ENCODE results near the gene OR6V1.

OR6V1 gene, protein sequence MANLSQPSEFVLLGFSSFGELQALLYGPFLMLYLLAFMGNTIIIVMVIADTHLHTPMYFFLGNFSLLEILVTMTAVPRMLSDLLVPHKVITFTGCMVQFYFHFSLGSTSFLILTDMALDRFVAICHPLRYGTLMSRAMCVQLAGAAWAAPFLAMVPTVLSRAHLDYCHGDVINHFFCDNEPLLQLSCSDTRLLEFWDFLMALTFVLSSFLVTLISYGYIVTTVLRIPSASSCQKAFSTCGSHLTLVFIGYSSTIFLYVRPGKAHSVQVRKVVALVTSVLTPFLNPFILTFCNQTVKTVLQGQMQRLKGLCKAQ

DNA sequence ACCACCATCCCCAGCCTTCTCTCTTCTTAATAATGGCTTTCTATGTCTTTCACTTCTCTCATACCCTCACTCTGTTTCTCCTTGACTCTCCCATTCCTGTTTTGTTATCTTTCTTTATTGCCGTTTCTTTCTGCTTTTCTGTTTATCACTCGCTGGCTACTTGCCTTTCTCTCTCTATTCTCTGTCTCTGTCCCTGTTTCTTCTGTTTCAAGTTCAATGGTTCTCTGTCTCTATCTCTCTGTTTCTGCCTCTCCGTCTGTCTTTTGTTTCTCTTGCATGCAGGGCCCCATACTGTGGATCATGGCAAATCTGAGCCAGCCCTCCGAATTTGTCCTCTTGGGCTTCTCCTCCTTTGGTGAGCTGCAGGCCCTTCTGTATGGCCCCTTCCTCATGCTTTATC, at the start of gene OR6V1:
TSS of gene OR6V1 (plus strand) at position 301 of the 400 bp plus-strand sequence. CDS start at position 301, 0 bp downstream.
- no peak for DNase-seq

DNA sequence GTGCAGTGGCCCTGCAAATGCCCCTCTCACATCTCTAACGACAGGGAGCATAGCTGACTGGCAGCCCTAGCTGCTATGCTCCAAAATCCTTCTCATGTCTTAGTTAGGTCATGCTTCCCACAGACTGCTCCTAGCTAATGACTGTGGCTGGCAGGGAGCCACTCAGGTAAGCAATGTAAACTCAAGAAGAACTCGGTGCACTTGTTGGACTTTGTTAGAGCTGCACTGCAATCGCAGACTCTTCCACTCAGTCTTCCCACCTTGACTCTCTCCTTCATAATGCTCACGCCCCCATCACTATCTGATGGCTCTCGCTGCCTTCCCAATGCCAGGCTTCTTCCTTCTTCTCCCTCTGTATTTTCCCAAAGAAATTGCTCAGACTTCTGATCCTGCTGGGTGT, 49.2 kb upstream of the OR6V1 start:
- no peak for DNase-seq

DNA sequence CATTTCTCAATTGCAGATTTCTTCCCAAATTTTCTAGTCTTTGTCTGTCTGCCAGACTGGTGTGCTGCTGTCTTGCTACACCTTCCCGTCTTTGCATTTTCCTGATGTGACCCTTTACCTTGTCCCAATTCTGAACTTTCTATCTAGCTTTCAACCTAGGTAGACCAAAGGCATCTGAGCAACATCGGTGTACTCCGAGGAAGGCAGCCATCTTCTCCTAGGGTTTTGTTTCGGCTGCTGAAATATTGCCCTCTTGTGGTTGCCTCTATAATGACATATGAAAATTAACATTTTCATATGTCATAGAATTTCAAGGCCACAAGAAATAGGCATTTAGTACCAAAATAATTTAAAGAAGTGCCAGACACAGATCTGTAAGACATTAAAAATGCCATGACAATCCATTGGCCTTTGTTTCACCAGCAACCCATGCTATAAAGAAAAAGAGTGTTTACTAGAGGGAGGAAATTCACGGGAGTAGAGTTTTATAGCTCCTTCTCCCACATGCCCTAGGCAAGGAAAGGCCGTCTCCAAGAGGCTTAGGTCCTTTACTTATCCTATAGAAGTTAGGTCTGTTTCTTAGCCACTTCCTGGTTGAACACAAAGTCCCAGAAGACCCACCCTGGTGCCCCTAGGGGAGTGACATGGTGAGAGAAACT, 48.6 kb upstream of the OR6V1 start:
- DNase-seq: peak; percentile 45

DNA sequence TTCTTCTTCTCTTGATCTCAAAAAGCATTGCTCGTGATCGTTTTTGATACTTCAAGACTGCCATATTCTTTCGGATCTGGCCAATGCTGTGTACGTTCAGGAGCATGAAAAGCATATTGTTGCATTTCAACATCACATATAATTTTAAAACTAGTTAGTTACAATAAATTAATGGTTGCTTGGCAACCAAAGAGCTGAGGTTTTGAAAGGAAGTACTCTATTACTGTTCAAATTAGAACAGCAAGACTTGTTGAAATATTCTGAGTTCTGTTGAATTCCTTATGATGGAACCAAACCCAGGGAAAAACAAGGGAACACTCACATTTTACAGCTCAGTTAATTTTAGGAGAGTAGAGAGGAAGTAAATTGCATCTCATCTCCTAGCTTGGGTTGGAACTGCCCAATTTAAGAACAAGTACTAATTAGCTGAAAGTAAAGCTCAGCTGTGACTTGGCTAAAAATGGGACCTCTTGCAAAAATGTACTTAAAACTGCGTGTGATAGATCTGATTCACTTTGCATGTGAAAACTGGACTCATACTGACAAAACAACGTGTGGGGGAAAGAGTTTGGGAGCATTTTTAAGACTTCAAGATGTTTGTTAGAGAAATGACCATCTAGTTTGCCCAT, 46.4 kb upstream of the OR6V1 start:
- DNase-seq: no peak

DNA sequence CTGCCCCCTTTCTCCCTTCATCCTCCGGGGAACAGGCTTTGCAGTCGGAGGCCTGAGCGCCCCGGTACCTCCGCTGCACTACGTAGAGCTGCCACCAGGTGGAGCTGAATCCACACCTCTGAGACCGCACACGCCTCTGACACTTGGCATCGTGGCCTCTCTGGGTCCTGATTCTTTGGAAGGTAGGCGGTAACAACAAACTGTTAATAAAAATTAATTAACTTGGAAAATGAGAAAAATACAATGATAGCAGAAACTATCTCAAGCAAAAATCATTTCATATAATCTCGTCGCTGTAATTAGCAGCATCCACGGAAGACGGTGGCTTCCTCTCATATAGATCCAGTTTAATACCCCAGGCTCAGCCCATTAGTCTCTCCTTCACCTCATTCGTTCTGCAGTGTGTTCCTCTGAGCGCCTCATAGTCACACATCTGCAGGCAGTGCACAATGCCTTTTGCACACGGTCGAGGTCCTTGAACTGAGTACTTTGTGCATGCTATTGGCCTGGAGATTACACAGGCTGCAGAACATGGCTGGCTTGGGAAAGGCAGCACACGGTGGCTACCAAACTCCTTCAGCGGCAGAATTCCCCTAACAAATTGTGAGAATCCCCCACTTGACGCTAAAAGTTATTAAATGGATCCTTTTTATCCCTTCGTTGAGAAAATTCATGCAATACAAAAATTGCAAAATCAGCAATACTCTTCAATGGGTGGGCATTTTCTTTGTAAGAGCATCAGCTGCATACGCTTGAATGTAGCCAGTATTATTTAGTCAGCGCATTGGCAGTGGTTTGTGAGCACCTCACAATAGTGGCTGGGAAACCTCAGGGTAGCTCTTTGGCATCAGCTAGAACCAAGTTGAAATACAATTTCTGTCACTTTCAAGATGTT, 43.9 kb upstream of the OR6V1 start:
- peak; percentile 63 for DNase-seq

DNA sequence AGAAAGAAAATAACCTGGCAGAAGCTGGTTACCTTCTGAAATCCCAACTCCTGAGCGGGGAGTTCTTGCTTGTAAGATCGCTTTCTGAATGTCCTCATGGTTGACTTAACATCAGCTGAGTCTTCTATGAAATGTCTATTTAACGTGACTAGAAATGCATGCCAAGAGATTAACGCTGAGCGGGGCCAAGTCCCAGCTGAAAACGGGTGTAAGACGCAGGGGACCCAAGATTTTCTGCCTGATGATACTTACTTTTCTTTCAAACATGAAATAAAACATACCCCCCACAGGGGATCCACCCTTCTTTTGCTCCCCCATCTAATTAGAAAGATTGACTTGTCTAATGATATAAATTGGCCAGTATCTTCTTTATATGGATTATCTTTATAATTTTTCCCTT, 40.1 kb upstream of the OR6V1 start:
- DNase-seq: no peak

DNA sequence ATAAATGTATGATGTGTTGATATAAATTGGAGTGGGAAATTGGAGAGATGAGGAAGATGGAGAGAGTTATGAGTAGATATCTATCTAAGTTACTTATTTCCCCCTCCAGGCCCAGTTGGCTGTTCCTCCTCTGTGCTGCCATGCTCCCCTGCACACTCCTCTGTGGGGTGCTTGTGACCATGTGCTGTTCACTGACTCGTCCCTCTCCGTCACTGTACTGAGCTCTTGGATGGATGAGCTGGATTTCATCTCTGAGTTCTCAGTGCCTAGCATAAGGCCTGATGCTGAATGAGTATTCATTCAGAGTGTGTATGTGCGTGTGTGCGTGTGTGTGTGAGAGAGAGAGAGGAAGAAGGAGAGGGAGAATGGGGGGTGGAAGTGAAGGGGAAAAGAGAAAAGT, 39.7 kb upstream of the OR6V1 start:
- no peak for DNase-seq

DNA sequence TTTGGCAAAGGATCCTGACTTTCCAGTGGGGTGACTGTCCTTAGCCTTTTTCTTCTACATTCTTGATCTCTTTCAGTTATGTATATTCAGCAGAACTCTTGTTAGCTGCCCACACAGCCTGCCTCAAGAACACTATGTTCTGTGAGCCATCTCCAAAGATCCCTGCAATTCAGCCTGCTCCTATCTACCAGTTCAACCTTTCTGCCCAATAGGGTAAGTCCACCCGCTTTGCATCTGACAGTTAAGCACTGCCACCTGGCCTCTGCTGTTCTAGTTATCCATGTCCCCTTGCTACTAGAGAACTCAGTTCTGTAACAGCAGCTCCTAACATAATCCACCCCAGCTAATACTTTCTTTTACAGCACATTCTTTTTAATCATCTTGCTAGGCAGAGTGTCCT, 38.7 kb upstream of the OR6V1 start:
- DNase-seq: no peak

DNA sequence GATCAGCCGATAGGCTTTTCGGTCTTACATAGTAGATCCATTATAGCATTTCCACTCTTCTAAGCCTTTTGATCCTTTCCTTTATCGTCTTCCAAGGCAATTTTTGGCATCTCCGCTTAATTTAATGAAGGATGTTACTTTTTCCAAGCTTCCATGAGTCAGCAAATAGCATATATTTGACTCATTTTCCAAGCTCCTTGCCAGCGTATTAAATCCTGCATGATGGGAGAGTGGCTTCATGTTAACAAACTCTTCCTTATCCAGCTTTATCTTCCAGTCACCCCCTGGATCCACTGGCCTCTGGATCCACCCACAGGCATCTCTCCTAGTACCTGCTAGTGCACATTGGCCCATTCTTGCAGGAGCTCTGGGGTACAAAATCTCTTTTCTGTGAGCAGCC, 38.2 kb upstream of the OR6V1 start:
- no peak for DNase-seq

DNA sequence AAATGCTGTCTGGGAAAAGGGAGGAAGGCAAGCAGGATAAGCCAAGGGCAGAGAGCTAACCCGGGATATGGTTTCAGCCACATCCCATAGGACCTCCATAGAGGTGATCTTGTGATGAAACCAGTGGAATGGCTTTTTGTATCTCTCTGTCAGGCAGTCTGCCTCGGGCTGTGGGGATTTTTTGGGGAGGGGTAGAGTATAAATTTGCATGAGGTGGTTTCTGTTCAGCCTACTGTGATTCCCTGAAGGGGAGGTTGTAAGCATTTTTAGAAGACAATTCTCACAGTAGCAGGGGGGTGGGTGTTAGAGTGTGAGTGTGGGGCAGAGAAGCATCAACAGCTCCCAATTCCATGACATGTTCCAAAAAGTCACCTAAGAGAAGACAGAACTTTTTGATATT, 37.1 kb upstream of the OR6V1 start:
- DNase-seq: no peak

DNA sequence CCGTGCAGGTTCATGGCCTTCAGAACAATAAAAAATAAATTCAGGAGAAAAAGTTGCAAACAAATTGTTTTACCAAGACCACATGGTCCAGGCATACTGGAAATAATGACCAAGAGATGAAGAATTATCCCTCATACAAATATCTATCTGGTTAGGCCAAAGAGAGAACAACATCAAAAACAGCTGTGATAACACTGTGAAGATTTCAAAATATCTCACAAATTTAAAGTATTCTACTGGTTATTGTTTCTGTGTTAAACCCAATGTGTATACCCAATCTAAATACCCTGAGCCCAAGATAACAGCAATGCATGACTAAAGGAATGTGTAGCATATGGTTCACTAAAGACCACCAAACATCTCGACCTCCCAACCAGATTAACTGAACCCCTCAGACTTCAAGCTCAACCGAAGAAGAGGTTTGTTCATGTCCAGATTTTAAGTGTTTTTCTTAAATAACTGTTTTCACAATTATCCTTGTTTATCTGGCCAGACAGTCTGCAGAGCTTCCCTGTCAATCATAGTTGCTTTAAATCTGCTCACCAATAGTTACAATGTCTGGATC, 36.1 kb upstream of the OR6V1 start:
- DNase-seq: no peak

DNA sequence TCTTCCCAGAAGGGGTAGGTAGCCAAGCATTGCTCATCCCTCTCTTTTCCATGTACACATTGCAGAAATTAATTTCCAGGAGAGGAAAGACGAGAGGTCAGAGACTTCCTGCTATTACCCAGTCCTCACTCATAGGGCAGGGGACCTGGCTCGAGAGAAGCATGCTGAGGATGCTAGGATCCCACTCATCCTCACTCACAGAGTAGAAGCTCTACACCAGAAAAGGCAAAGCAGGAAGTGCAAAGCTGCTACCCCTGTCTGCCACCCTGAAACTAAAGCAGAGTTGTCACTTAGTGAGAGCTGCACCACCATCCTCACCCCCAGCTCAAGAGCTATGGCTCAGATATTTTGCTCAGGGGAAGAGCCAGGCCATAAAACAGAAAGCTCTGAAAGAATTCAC, 35.1 kb upstream of the OR6V1 start:
- no peak for DNase-seq

DNA sequence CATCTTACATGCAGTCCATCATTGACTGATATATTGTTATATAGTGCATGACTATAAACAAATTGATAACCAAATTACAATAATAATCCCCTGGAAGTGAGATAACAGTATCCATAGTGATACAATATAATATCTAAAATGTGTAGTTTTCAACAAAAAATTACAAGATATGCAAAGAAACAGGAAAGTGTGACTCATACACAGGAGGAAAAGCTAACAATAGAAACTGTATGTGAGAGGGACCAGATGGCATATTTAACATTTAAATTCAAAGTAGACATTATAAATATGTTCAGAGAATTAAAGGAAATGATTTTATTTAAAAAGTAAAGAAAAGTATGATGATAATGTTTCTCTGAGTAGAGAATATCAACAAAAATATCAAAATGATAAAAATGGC, 33.2 kb upstream of the OR6V1 start:
- no peak for DNase-seq

DNA sequence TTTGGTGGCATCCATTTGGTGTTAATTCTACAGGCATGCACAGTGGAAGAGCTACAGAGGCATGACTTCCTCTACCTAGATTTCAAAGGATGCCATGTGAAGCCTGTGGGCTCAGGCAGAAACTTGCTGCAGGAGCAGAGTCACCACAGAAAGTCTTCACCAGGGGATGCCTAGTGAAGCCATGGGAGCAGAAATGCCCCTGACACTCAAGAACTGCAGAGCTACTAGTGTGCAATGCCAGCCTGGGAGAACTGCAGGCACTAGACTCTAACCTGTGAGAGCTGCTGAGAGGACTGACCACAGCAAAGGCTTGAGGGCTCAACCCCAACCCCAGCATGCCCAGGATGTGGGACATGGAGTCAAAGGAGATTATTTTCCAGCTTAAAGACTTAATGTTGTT, 29.1 kb upstream of the OR6V1 start:
- DNase-seq: no peak

DNA sequence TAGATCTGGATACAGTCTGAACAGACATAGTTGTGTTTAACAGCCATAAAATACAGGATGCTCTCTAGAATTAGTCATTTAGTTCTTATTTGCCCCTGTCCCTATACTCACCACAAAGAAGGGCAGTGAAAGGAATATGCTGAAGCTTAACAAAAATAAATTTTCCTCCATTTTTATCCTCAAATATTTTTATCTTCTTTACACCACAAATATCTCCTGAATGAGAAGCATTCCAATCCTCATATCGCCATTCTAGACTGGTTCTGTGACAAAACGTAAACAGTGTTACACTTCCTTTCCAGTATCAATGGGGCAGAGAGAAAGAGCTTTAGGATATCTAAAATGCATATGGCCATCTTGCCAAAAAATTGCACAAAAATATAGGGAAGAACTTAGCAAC, 26.8 kb upstream of the OR6V1 start:
- no peak for DNase-seq

DNA sequence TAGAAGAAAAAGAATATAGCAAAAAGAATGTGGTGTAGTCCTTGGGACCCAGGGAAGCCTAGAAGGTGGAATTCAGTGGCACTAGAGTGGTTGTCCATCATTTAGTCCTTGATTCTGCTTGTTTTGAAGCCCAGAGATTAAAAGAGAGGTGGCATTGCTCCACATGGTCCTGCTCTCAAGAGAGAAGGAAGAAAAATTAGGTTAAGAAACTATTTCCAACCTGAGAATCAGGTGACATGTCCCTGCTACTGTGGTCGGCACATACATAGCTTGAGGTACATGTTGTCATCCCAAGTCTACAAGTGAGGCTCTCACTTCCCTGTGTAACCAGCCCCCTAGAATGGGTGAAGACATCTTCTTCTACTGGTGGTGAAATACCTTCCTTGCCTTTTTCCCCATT, 25.1 kb upstream of the OR6V1 start, which contains the start of gene OR9A2:
TSS of gene OR9A2 (minus strand) at position 101 of the 400 bp plus-strand sequence. CDS start at position 101, 0 bp downstream.
- no peak for DNase-seq

DNA sequence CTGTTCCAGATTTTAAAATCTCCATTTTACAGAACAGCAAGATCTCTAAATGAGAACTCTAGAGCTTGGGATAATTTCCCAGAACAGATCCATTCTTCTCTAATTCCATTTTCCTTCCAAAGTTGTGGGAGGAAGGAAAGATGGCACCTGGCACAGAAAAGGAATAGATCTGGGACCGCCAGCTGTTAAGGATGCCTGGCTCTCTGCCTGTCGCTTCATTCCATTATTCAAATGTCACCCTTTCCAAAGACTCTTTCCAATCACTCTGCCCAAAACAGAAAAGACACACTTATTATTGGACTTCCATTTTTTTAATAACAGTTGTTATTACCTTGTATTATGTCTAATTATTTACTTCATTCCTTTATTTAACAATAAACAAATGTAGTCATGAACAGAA, 24.5 kb upstream of the OR6V1 start:
- no peak for DNase-seq

DNA sequence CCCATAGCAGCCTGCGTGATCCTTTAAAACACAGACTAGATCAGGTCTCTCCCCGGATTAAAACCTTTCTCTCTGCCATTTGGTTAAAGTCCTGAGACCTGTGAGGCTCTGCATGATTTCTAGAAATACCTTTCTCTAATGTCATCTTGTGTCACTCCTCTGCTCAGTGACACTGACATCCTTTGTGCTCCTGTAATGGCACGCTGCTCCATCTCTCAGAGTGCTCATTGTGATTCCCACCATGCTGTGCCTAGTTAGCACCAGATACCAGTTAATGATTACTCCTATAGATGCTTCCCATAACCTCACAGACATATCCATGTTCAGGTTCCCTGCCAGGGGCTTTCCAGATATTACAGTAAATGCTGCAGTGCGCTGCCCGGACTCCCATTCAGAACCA, 13.5 kb upstream of the OR6V1 start:
- no peak for DNase-seq

DNA sequence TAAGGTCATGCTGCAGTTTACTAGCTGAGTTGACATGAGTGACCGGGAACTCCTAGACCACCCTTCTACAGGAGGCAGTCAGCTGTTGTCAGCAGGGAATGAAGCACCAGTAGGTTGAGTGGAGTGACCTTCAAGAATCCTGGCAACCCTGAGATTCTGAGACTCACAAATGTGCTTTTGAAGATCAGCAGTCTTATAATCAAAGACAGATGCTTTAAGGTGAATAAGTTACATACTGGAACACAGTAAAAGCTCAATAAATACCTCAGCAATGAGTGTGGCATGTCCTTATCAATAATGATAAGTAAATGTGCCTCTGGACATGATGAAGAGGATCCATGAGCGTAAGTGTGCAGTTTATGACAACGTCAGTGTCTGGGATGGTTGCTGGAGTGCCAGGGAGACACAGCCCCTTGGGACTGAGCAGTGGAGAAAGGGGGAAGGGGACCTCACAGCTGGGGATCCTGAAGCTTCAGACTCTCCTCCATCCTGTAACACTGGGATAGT, 11.9 kb upstream of the OR6V1 start:
- no peak for DNase-seq

DNA sequence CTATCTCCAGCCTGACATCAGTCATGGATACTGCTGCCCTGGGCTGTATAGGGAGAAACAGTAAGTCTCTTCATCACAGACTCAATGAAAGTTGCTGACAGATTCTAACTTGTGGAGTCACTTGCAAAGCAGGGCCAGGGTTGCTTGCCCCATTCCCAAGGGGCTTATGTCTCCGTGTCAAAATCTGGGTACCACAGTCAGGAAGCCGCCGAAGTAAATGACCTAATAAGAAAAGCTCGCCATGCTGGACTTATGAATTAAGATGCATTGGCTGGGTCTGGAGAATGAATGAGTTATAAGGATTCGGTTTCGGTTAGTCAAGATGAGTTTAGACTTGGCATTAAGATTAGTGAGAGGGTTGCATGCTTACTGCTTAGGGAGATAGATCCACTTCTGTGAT, 10.8 kb upstream of the OR6V1 start:
- DNase-seq: no peak

DNA sequence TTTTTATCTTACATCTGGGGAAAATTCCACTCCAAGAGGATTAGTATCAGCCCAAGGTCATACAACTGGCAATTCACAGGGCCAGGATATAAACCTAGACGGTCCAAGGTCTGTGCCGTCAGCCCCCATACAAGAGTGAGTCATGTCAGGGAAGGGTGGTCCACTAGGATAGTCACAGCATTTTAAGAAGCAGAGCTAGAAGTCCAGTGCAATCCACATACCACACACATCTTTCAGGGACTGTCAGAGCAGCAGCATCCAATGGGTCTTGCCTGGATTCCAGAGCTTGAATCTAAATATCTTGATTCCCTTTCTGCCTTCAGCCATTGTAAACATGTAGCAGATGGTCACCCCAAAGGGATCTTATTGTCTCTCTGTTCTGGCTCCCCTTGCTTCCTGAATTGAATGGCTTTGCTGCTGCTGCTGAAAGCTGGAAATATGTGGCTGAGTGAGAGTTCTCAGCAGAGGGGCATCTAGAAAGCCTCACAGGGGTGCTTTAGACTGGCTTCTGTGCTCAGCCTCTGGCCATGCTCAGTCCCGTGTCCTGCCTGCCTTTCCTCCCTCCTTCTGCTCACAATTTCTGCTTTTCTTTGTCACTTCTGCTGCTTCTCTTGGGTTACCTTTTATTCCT, 9.9 kb upstream of the OR6V1 start:
- no peak for DNase-seq

DNA sequence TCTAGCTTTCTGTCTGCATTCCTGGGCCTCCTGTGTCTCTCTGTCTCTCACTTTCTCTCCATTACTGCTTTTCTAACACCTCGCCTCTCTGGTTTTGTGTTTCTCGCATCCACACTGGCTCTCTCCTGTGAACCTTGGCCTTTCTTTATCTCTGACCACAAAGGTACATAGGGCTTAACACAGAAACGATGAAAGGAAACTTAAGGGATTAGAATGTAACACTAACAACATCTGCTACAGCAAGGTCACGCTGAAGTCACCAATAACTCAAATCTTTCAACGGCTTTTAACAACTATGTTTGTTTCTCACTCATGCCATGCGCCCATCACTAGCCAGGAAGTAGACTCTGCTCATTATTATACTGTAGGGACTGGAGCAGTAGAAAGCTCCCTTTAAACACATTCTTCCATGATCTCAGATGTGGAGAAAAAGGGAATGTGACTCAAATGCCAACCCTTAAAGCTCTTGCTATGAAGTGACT, 9.3 kb upstream of the OR6V1 start:
- DNase-seq: no peak
